Measurements from ENCODE around the gene KRT4.

DNA sequence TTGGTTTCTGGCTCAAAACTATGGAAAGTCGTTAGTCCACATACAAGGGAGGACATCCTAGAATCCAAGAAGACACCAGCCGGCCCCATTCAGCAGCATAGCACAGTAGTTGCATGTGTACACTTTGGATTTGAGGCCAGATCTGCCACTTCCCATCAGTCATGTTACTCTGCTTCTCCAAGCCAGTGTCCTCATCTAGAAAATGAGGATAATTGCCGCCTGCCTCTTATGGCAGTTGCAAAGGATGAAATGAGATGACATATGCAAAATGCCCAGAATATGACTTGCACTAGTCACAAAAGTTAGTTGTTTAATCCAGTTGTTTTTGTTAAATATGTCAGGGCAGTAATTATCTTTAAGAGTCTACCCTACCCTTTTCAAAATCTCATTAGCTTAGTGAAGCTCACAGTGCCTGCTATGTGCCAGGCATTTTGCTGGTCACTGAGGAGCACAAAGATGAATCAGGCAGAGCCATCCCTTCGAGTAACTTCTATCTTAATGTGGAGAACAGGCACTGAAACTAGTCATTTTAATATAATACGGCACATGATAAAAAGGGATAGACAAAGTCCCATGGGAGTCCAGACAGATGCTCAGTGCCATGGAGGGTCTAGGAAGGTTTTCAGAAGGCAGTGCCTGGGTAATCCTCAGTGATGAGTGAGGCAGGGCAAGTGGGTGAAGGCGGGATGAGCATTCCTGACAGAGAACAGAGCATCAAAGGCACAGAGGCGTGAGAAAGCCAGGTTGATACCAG is 30.2 kb downstream of the KRT4 start:
- TF ChIP-seq POLR2A (IDR thresholded peaks at IDR 0.05; ENCODE audit: low read length) (no peak), GATA1 (IDR thresholded peaks at IDR 0.05; ENCODE audit: low read depth, low read length) (no peak)

Data from erythroblast (primary cell).